HepG2 (cell line): ENCODE measurements around the gene UGT2A2. TPM values are rescaled to one million over a fixed set of nuclear protein-coding genes. Genes with fewer than 3 reads are reported as not detected.

Experiments used
- ATAC-seq: fragments of 200-7000 bp; cut with Tn5 transposase; 3 replicates; pipeline ENCODE4 v1.9.1; 2020; ENCODE audit warnings: mild to moderate bottlenecking, moderate library complexity
- BruUV-seq: library from RNA; stranded (reverse); fragments of 400-500 nt; replicated peaks from 2 replicates; lab custom pipeline; 2021; lab: Mats Ljungman, UMichigan
- CTCF ChIA-PET: fragments of 300-600 bp; formaldehyde crosslinking; extraction: SDS; loops from one replicate; lab custom pipeline; 2021; ENCODE audit warnings: low total read pairs, inconsistent platforms, low intra/inter-chr PET ratio; lab: Yijun Ruan, JAX
- POLR2A ChIA-PET: fragments of 350-600 bp; sonication (Branson Sonifier 250); formaldehyde crosslinking; loops from one replicate; lab custom pipeline; 2020; ENCODE audit warnings: antibody characterized with exemption, inconsistent platforms; lab: Yijun Ruan, JAX
- DNase-seq: peaks from one replicate; pipeline ENCODE4 v3.0.0-alpha.2; 2015; ENCODE audit warnings: low spot score
- FAIRE-seq: peaks from 3 replicates; lab custom pipeline; 2011; peaks lifted over from hg19 to GRCh38; lab: Jason Lieb, UNC
- H2AFZ ChIP-seq: one replicate; pipeline ENCODE4 v1.6.1; 2011; ENCODE audit warnings: low read length, inconsistent platforms
- H3K27ac ChIP-seq: fragments of 300-600 bp; 3 replicates; pipeline ENCODE4 v1.8.0; 2011; ENCODE audit warnings: mixed run types, mild to moderate bottlenecking, mixed read lengths, low read length, inconsistent platforms; ENCODE audit not compliant: insufficient read depth; ENCODE audit errors: extremely low read length
- H3K27me3 ChIP-seq, 2 experiments: fragments of 200-600 bp in 1 of 2; 2 replicates in 1 of 2; 3 replicates in 1 of 2; pipeline versions ENCODE4 v1.6.0 to v1.8.0; 2011; ENCODE audit warnings: low read length in 2 of 2, mild to moderate bottlenecking in 2 of 2, moderate library complexity in 2 of 2, inconsistent platforms in 1 of 2; ENCODE audit not compliant: insufficient read depth in 2 of 2, control insufficient read depth in 1 of 2
- H3K36me3 ChIP-seq, 2 experiments: fragments of 200-600 bp in 1 of 2; replicated peaks in 1 of 2; 2 replicates in 1 of 2; 3 replicates in 1 of 2; pipeline versions ENCODE4 v1.5.1 to v1.8.0; 2011; ENCODE audit warnings: low read length in 2 of 2, inconsistent platforms in 1 of 2; ENCODE audit not compliant: insufficient read depth in 2 of 2, control insufficient read depth in 1 of 2
- H3K4me1 ChIP-seq: 2 replicates; pipeline ENCODE4 v1.5.1; 2012; ENCODE audit warnings: low read length, inconsistent platforms; ENCODE audit not compliant: insufficient read depth
- H3K4me2 ChIP-seq: 2 replicates; pipeline ENCODE4 v1.6.0; 2011; ENCODE audit warnings: low read depth, low read length, inconsistent platforms
- H3K4me3 ChIP-seq, 3 experiments: fragments of 200-600 bp in 1 of 3; sonication (generic), shearing (Covaris generic) in 1 of 3; replicated peaks in 1 of 3; 2 replicates each; pipeline ENCODE4 v1.5.1; 2011 to 2016; ENCODE audit warnings: low read length in 3 of 3, inconsistent platforms in 2 of 3, low read depth in 2 of 3, mild to moderate bottlenecking in 2 of 3, control low read depth in 1 of 3, mixed read lengths in 1 of 3; ENCODE audit not compliant: insufficient read depth in 1 of 3
- H3K79me2 ChIP-seq: one replicate; pipeline ENCODE4 v1.6.1; 2011; ENCODE audit warnings: low read length, inconsistent platforms; ENCODE audit not compliant: insufficient read depth
- H3K9ac ChIP-seq: 2 replicates; pipeline ENCODE4 v1.6.0; 2011; ENCODE audit warnings: mild to moderate bottlenecking, low read depth, low read length, inconsistent platforms; ENCODE audit not compliant: insufficient read depth
- H3K9me3 ChIP-seq: 2 replicates; pipeline ENCODE4 v1.5.1; 2012; ENCODE audit warnings: mild to moderate bottlenecking, low read length
- H4K20me1 ChIP-seq: 2 replicates; pipeline ENCODE4 v1.6.0; 2011; ENCODE audit warnings: inconsistent platforms, mild to moderate bottlenecking, low read length, moderate library complexity; ENCODE audit not compliant: insufficient read depth
- AKAP8 ChIP-seq: sonication (generic); formaldehyde crosslinking; IDR thresholded peaks from 2 replicates; pipeline ENCODE4 v1.5.1; 2020; ENCODE audit warnings: mild to moderate bottlenecking, missing genetic modification reagents
- ARNT2 ChIP-seq: sonication (generic); formaldehyde crosslinking; IDR thresholded peaks from 2 replicates; pipeline ENCODE4 v1.8.0; 2022; ENCODE audit warnings: mild to moderate bottlenecking, low read depth, missing genetic modification reagents, moderate library complexity
- ARNTL ChIP-seq: sonication (generic); formaldehyde crosslinking; IDR thresholded peaks from 2 replicates; pipeline ENCODE4 v1.4.0; 2020; ENCODE audit warnings: mild to moderate bottlenecking, missing genetic modification reagents
- CEBPB ChIP-seq: IDR thresholded peaks from 2 replicates; pipeline ENCODE4 v1.6.1; 2011; ENCODE audit warnings: low read depth, low read length, improper control_type of control experiment, borderline replicate concordance
- IRF9 ChIP-seq: sonication (generic); formaldehyde crosslinking; IDR thresholded peaks from 2 replicates; pipeline ENCODE4 v1.8.0; 2022; ENCODE audit warnings: missing genetic modification reagents, mild to moderate bottlenecking, borderline replicate concordance
- JUN ChIP-seq: sonication (generic); formaldehyde crosslinking; IDR thresholded peaks from 2 replicates; pipeline ENCODE4 v1.4.0; 2020; ENCODE audit warnings: mild to moderate bottlenecking, missing genetic modification reagents
- MAF1 ChIP-seq: sonication (generic); formaldehyde crosslinking; IDR thresholded peaks from 2 replicates; pipeline ENCODE4 v1.5.0; 2020; ENCODE audit warnings: missing genetic modification reagents, borderline replicate concordance
- MLX ChIP-seq: IDR thresholded peaks from 2 replicates; pipeline ENCODE4 v1.6.1; 2016
- STAT5B ChIP-seq: sonication (generic); formaldehyde crosslinking; IDR thresholded peaks from 2 replicates; pipeline ENCODE4 v1.4.0; 2020; ENCODE audit warnings: missing genetic modification reagents
- TRAFD1 ChIP-seq: sonication (generic); formaldehyde crosslinking; IDR thresholded peaks from 2 replicates; pipeline ENCODE4 v1.5.1; 2020; ENCODE audit warnings: missing genetic modification reagents, mild to moderate bottlenecking, borderline replicate concordance
- ZNF230 ChIP-seq: sonication (generic); formaldehyde crosslinking; IDR thresholded peaks from 2 replicates; pipeline ENCODE4 v1.4.0; 2020; ENCODE audit warnings: mild to moderate bottlenecking, missing genetic modification reagents
- ZNF605 ChIP-seq: sonication (generic); formaldehyde crosslinking; IDR thresholded peaks from 2 replicates; pipeline ENCODE4 v1.8.0; 2022; ENCODE audit warnings: mild to moderate bottlenecking, missing genetic modification reagents
- ZNF749 ChIP-seq: sonication (generic); formaldehyde crosslinking; IDR thresholded peaks from 2 replicates; pipeline ENCODE4 v1.8.0; 2022; ENCODE audit warnings: mild to moderate bottlenecking, missing genetic modification reagents, moderate library complexity, borderline replicate concordance
- ZNF790 ChIP-seq: sonication (generic); formaldehyde crosslinking; IDR thresholded peaks from 2 replicates; pipeline ENCODE4 v1.8.0; 2022; ENCODE audit warnings: missing genetic modification reagents, mild to moderate bottlenecking, borderline replicate concordance
- WGBS: methylation state at CpG from one replicate; pipeline ENCODE4 v1.1.6; 2017; ENCODE audit warnings: low lambda C conversion rate; 5-methylcytosine and 5-hydroxymethylcytosine counted together
- in situ Hi-C: cut with HindIII; loops from 2 replicates; pipeline ENCODE4 v1.10.0; 2017; ENCODE audit warnings: low pct_unique_long_range_greater_than_20kb; ENCODE audit not compliant: extremely low pct_ligation_motif_present
- intact Hi-C: fragments of 100-400 bp; cut with micrococcal nuclease; formaldehyde crosslinking; loops from one replicate; pipeline ENCODE4 v1.10.0; 2022; ENCODE audit not compliant: unreplicated experiment
- polyA plus RNA-seq, 8 experiments: library from polyadenylated mRNA; depleted of rRNA in 3 of 8; stranded (reverse) in 7 of 8; unstranded in 1 of 8; fragments of >200 nt; fragmentation: Illumina TruSeq in 4 of 8; extraction: Trizol in 4 of 8; gene quantifications; 2 replicates each; pipeline versions ENCODE4 v1.2.1 to v1.2.3, GENCODE V29; 2011 to 2016; ENCODE audit warnings: low read depth in 4 of 8, missing spikeins in 1 of 8, mixed read lengths in 1 of 8; ENCODE audit not compliant: insufficient read depth in 1 of 8
- total RNA-seq, 5 experiments: library from RNA; depleted of rRNA; stranded (reverse); fragments of >200 nt; fragmentation: Illumina TruSeq; extraction: Trizol; gene quantifications; 2 replicates each; pipeline ENCODE4 v1.2.3, GENCODE V29; 2016; ENCODE audit warnings: low read depth in 1 of 5

UGT2A2 gene
- total and polyA plus RNA-seq, 2 of the 13 experiments (the other 11 are each of a cell fraction or from before 2014, with no cell fraction given) = not detected

DNA sequence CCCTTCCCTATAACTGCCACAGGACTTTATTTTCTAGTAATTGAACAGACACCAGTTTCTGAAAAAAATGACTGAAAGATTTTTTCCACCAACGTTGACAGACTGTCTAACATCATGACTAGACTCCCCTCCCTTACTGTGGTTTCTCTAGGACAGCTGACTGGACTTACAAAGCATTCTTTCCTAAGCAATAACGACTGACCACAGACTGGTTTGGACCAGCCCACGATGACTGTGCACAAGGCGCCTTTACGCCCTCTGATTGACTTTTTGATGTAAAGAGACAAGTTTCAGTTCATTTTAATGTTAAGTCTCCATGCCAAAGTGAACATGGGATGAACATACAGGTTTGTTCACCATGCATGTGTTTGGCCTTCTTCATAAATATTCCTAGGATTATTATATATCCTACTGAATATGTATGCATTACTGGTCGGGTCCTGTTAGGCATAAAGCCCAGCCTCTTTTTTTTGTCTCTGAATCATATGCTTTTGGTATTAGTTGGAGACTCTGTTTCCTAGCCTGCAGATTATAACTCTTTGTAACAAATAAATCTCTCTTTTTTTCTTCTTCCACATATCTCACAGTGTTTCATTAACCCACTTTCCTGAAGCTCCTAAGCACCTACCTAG lies 93.2 kb downstream of the UGT2A2 start:
- DNase-seq (no peak), ATAC-seq (peak; percentile 30; the same call in 1 of the 3 replicates), FAIRE-seq (no peak)
- Histone ChIP-seq H3K4me2 (no peak overlapping the region), H3K4me1 (peaks cover 34% of the 10 kb centered on the region), H3K9me3 (no peaks in the 10 kb centered on the region), H3K36me3 (no peaks in the 10 kb centered on the region), H3K9ac (no peak overlapping the region), H3K27ac (no peak overlapping the region), H4K20me1 (no peaks in the 10 kb centered on the region), H3K4me3 (no peak overlapping the region), H3K27me3 (no peaks in the 10 kb centered on the region), H3K79me2 (no peaks in the 10 kb centered on the region), H2AFZ (no peak overlapping the region)
- intact Hi-C loops (no loop called here), in situ Hi-C loops (no loop called here)
- TF ChIP-seq ZNF749 (CRISPR knock-in tag) (no peak), ZNF605 (CRISPR knock-in tag) (no peak), IRF9 (CRISPR knock-in tag) (no peak), MLX (CRISPR knock-in tag) (no peak), MAF1 (no peak), ARNTL (CRISPR knock-in tag) (no peak), CEBPB (no peak), TRAFD1 (CRISPR knock-in tag) (no peak), ZNF790 (CRISPR knock-in tag) (no peak), STAT5B (CRISPR knock-in tag) (no peak), ZNF230 (no peak), JUN (no peak), ARNT2 (CRISPR knock-in tag) (no peak), AKAP8 (CRISPR knock-in tag) (no peak)
- 12% methylated on average over 6 of the region's 6 CpGs for WGBS
- ChIA-PET CTCF (no interaction called here), POLR2A (no interaction called here)
- BruUV-seq = no TSS peak
